WTC11 (cell line): ENCODE results near the gene EPYC. TPM values are rescaled to one million over a fixed set of nuclear protein-coding genes. Genes with fewer than 3 reads are reported as not detected.

Source experiments
- ATAC-seq: fragments of 200-7000 bp; cut with Tn5 transposase; 2 replicates; pipeline ENCODE4 v1.10.0; 2021; ENCODE audit warnings: mild to moderate bottlenecking, moderate library complexity
- CTCF ChIA-PET: fragments of 300-600 bp; sonication (Branson Sonifier 250); formaldehyde crosslinking; loops from one replicate; lab custom pipeline; 2021; ENCODE audit warnings: antibody characterized with exemption; lab: Charles Lee
- POLR2A ChIA-PET: fragments of 350-600 bp; sonication (Branson Sonifier 250); formaldehyde crosslinking; loops from one replicate; lab custom pipeline; 2021; ENCODE audit warnings: antibody characterized with exemption; lab: Charles Lee
- DNase-seq: peaks from one replicate; pipeline ENCODE4 v3.0.0; 2021; ENCODE audit warnings: low spot score
- H3K27ac Mint-ChIP-seq: 2 replicates; pipeline ENCODE4 v1.8.0; 2021; ENCODE audit warnings: mixed read lengths
- H3K27me3 Mint-ChIP-seq: 2 replicates; pipeline ENCODE4 v1.8.0; 2021; ENCODE audit warnings: low read depth, mild to moderate bottlenecking, moderate library complexity, mixed read lengths
- H3K36me3 Mint-ChIP-seq: 2 replicates; pipeline ENCODE4 v1.8.0; 2021; ENCODE audit warnings: mixed read lengths
- H3K4me1 Mint-ChIP-seq: 2 replicates; pipeline ENCODE4 v1.8.0; 2022; ENCODE audit warnings: mixed read lengths
- H3K4me3 Mint-ChIP-seq: 2 replicates; pipeline ENCODE4 v1.8.0; 2021; ENCODE audit warnings: mild to moderate bottlenecking, moderate library complexity, mixed read lengths
- H3K9me3 Mint-ChIP-seq: 2 replicates; pipeline ENCODE4 v1.8.0; 2021; ENCODE audit warnings: mixed read lengths
- AFF4 ChIP-seq: sonication (generic); formaldehyde crosslinking; IDR thresholded peaks from 2 replicates; pipeline ENCODE4 v1.8.1; 2023; ENCODE audit warnings: mild to moderate bottlenecking, missing genetic modification reagents, borderline replicate concordance
- ARID4B ChIP-seq: sonication (generic); formaldehyde crosslinking; IDR thresholded peaks from 2 replicates; pipeline ENCODE4 v1.8.0; 2023; ENCODE audit warnings: missing genetic modification reagents, mild to moderate bottlenecking, borderline replicate concordance
- CDX4 ChIP-seq: fragments of 250-450 bp; sonication (Bioruptor Pico); IDR thresholded peaks from 2 replicates; pipeline ENCODE4 v1.9.0; 2021; ENCODE audit warnings: moderate library complexity, mild to moderate bottlenecking, inconsistent platforms, borderline replicate concordance
- CREB1 ChIP-seq: sonication (generic); formaldehyde crosslinking; IDR thresholded peaks from 2 replicates; pipeline ENCODE4 v1.8.0; 2023; ENCODE audit warnings: mild to moderate bottlenecking, missing genetic modification reagents
- CTCF ChIP-seq: fragments of 200-600 bp; IDR thresholded peaks from 2 replicates; pipeline ENCODE4 v1.8.0; 2022; ENCODE audit warnings: antibody characterized with exemption
- FOXP1 ChIP-seq: sonication (generic); formaldehyde crosslinking; IDR thresholded peaks from 2 replicates; pipeline ENCODE4 v1.8.0; 2022; ENCODE audit warnings: missing genetic modification reagents, mild to moderate bottlenecking, moderate library complexity, borderline replicate concordance
- GABPB1 ChIP-seq: sonication (generic); formaldehyde crosslinking; IDR thresholded peaks from 2 replicates; pipeline ENCODE4 v1.8.1; 2023; ENCODE audit warnings: mild to moderate bottlenecking, missing genetic modification reagents
- HMGA2 ChIP-seq: fragments of 250-450 bp; sonication (Bioruptor Pico); IDR thresholded peaks from 2 replicates; pipeline ENCODE4 v1.4.0; 2021; ENCODE audit warnings: mild to moderate bottlenecking, moderate library complexity
- IRF1 ChIP-seq: sonication (generic); formaldehyde crosslinking; IDR thresholded peaks from 2 replicates; pipeline ENCODE4 v1.8.0; 2023; ENCODE audit warnings: missing genetic modification reagents
- RORB ChIP-seq: fragments of 250-450 bp; sonication (Bioruptor Pico); IDR thresholded peaks from 2 replicates; pipeline ENCODE4 v1.9.0; 2021; ENCODE audit warnings: mild to moderate bottlenecking
- ZNF138 ChIP-seq: sonication (generic); formaldehyde crosslinking; conservative IDR thresholded peaks from 2 replicates; pipeline ENCODE4 v1.8.1; 2022; ENCODE audit warnings: mild to moderate bottlenecking, moderate library complexity, missing genetic modification reagents
- ZNF532 ChIP-seq: fragments of 250-450 bp; sonication (Bioruptor Pico); IDR thresholded peaks from 2 replicates; pipeline ENCODE4 v1.9.0; 2021; ENCODE audit warnings: mild to moderate bottlenecking, borderline replicate concordance
- total RNA-seq: library from RNA; stranded (reverse); gene quantifications from 3 replicates; pipeline ENCODE4 v1.2.3, GENCODE V29; 2021

The EPYC gene
- total RNA-seq, 1 experiment from 2014 or later: not detected

- TF ChIP-seq ARID4B (CRISPR knock-in tag) (no peak), CDX4 (CRISPR knock-in tag) (no peak), FOXP1 (no peak), HMGA2 (CRISPR knock-in tag) (no peak), RORB (no peak), ZNF138 (CRISPR knock-in tag) (no peak), IRF1 (no peak), GABPB1 (CRISPR knock-in tag) (no peak)
Observed at GRCh38 chr12:91021076-91021475, 16.3 kb upstream of the EPYC start (continued).

GRCh38 chr12:91019455-91019854, 14.7 kb upstream of the EPYC start:
- Mint-ChIP-seq H3K4me3 (no peak overlapping the region), H3K36me3 (no peaks in the 10 kb centered on the region), H3K9me3 (peaks cover 9% of the 10 kb centered on the region), H3K27me3 (no peaks in the 10 kb centered on the region), H3K27ac (no peak overlapping the region), H3K4me1 (no peaks in the 10 kb centered on the region)
- ChIA-PET CTCF (no interaction called here), POLR2A (no interaction called here)
- no peak for DNase-seq
- ATAC-seq: no peak
- TF ChIP-seq CTCF (no peak), IRF1 (no peak), CREB1 (CRISPR knock-in tag) (no peak), RORB (no peak)

GRCh38 chr12:91017511-91018263, 12.9 kb upstream of the EPYC start:
- Mint-ChIP-seq H3K27me3 (no peaks in the 10 kb centered on the region), H3K9me3 (peaks cover 9% of the 10 kb centered on the region), H3K4me1 (no peaks in the 10 kb centered on the region), H3K4me3 (no peak overlapping the region), H3K36me3 (no peaks in the 10 kb centered on the region), H3K27ac (no peak overlapping the region)
- DNase-seq: no peak
- CTCF ChIA-PET: interaction anchor here (0.6 kb wide), 1 partner anchor 64 kb away, joined by 3 read pairs; no protein-coding TSS in a partner anchor
- no peak for ATAC-seq
- POLR2A ChIA-PET: no interaction called here
- TF ChIP-seq AFF4 (CRISPR knock-in tag) (no peak), ZNF532 (no peak), GABPB1 (CRISPR knock-in tag) (no peak)
